Hepatocyte (in vitro differentiated cells): ENCODE results near the gene CLK2. TPM values are rescaled to one million over a fixed set of nuclear protein-coding genes. Genes with fewer than 3 reads are reported as not detected.

Experiments used
- DNase-seq: peaks from one replicate; pipeline ENCODE4 v3.0.0-alpha.2; 2016; ENCODE audit warnings: low spot score
- H2AFZ ChIP-seq: fragments of 200-600 bp; sonication (generic); 2 replicates; pipeline ENCODE4 v1.6.0; 2016; ENCODE audit warnings: antibody characterized with exemption, mild to moderate bottlenecking
- H3K27ac ChIP-seq: fragments of 200-600 bp; sonication (generic); 2 replicates; pipeline ENCODE4 v1.5.1; 2016; ENCODE audit warnings: mild to moderate bottlenecking
- H3K27me3 ChIP-seq: fragments of 200-600 bp; sonication (generic); 2 replicates; pipeline ENCODE4 v1.6.1; 2016
- H3K36me3 ChIP-seq: fragments of 200-600 bp; sonication (generic); replicated peaks from 2 replicates; pipeline ENCODE4 v1.5.1; 2016; ENCODE audit warnings: low read depth; ENCODE audit not compliant: insufficient read depth
- H3K4me1 ChIP-seq: fragments of 200-600 bp; sonication (generic); 2 replicates; pipeline ENCODE4 v1.5.1; 2016; ENCODE audit warnings: mild to moderate bottlenecking, moderate library complexity; ENCODE audit not compliant: insufficient read depth
- H3K4me2 ChIP-seq: fragments of 200-600 bp; sonication (generic); 2 replicates; pipeline ENCODE4 v1.6.0; 2016
- H3K4me3 ChIP-seq: fragments of 200-600 bp; sonication (generic); 2 replicates; pipeline ENCODE4 v1.5.1; 2016; ENCODE audit warnings: mild to moderate bottlenecking
- H3K79me2 ChIP-seq: fragments of 200-600 bp; sonication (generic); 2 replicates; pipeline ENCODE4 v1.6.0; 2017; ENCODE audit warnings: mild to moderate bottlenecking
- H3K9me2 ChIP-seq: fragments of 200-600 bp; sonication (generic); replicated peaks from 2 replicates; pipeline ENCODE4 v1.6.0; 2017; ENCODE audit warnings: mild to moderate bottlenecking; ENCODE audit not compliant: insufficient read depth
- H3K9me3 ChIP-seq: fragments of 200-600 bp; sonication (generic); 2 replicates; pipeline ENCODE4 v1.5.1; 2016; ENCODE audit warnings: low read depth, mild to moderate bottlenecking
- H4K20me1 ChIP-seq: fragments of 200-600 bp; sonication (generic); 2 replicates; pipeline ENCODE4 v1.6.0; 2016; ENCODE audit warnings: mild to moderate bottlenecking; ENCODE audit not compliant: insufficient read depth, poor library complexity, severe bottlenecking
- CTCF ChIP-seq: fragments of 200-600 bp; sonication (generic); IDR thresholded peaks from 2 replicates; pipeline ENCODE4 v1.5.1; 2016; ENCODE audit warnings: antibody characterized with exemption, mild to moderate bottlenecking; ENCODE audit not compliant: poor library complexity
- EZH2 ChIP-seq: fragments of 200-600 bp; sonication (generic); IDR thresholded peaks from 2 replicates; pipeline ENCODE4 v1.6.1; 2016; ENCODE audit warnings: antibody characterized with exemption, mild to moderate bottlenecking, borderline replicate concordance
- EZH2phosphoT487 ChIP-seq: fragments of 200-600 bp; sonication (generic); IDR thresholded peaks from one replicate; pipeline ENCODE4 v1.6.1; 2018; ENCODE audit warnings: antibody characterized with exemption, mild to moderate bottlenecking, low read depth, moderate library complexity; ENCODE audit not compliant: unreplicated experiment, severe bottlenecking
- WGBS: methylation state at CpG from one replicate; pipeline ENCODE4 v1.1.6; 2016; ENCODE audit warnings: low lambda C conversion rate; ENCODE audit errors: missing lambda C conversion rate; 5-methylcytosine and 5-hydroxymethylcytosine counted together
- polyA plus RNA-seq: library from polyadenylated mRNA; unstranded; fragments of >200 nt; fragmentation: Nextera tagmentation; extraction: Ambion mirVana; gene quantifications from 2 replicates; pipeline ENCODE4 v1.2.1, GENCODE V29; 2016
- total RNA-seq: library from RNA; depleted of rRNA; stranded (reverse); fragments of >200 nt; gene quantifications from 2 replicates; pipeline ENCODE4 v1.2.3, GENCODE V29; 2014

The CLK2 gene
- total and polyA plus RNA-seq, 2 experiments from 2014 or later = 18.6 to 48.7 TPM

- no peak for DNase-seq
- WGBS = 92% methylated on average over 5 of the region's 5 CpGs
Measured at GRCh38 chr1:155260276-155260675, 13.0 kb downstream of the CLK2 start.

GRCh38 chr1:155256058-155256852, 17.0 kb downstream of the CLK2 start:
- Histone ChIP-seq H3K4me3 (peak overlapping the region; percentile 46), H3K9me3 (no peaks in the 10 kb centered on the region), H2AFZ (peak overlapping the region; percentile 58), H3K9me2 (no peaks in the 10 kb centered on the region), H3K36me3 (no peaks in the 10 kb centered on the region), H3K4me2 (peak overlapping the region; percentile 100), H3K79me2 (peaks cover 42% of the 10 kb centered on the region), H3K27me3 (no peaks in the 10 kb centered on the region), H4K20me1 (no peaks in the 10 kb centered on the region), H3K27ac (peak overlapping the region; percentile 97), H3K4me1 (peaks cover 26% of the 10 kb centered on the region)
- no peak for DNase-seq
- TF ChIP-seq EZH2 (no peak), CTCF (no peak), EZH2phosphoT487 (no peak)
- 89% methylated on average over 20 of the region's 20 CpGs for WGBS

More at GRCh38 chr1:155260276-155260675, 13.0 kb downstream of the CLK2 start:
- no peaks in the 10 kb centered on the region for H3K27me3 ChIP-seq
- no peaks in the 10 kb centered on the region for H3K36me3 ChIP-seq
- no peak overlapping the region for H3K4me2 ChIP-seq
- H3K27ac ChIP-seq = no peak overlapping the region
- H3K79me2 ChIP-seq = peaks cover 25% of the 10 kb centered on the region
- no peaks in the 10 kb centered on the region for H3K9me3 ChIP-seq
- no peak overlapping the region for H3K4me3 ChIP-seq
- H2AFZ ChIP-seq = no peak overlapping the region
- no peak for TF ChIP-seq CTCF
- TF ChIP-seq EZH2phosphoT487 = no peak
- no peak for TF ChIP-seq EZH2
- H4K20me1 ChIP-seq = no peaks in the 10 kb centered on the region
- peaks cover 13% of the 10 kb centered on the region for H3K4me1 ChIP-seq
- no peaks in the 10 kb centered on the region for H3K9me2 ChIP-seq

- Histone ChIP-seq H3K9me3 (no peaks in the 10 kb centered on the region), H2AFZ (peak within 1 kb of the TSS; percentile 58), H3K9me2 (no peaks in the 10 kb centered on the region), H3K79me2 (peaks cover 34% of the 10 kb centered on the region), H3K4me3 (peak within 1 kb of the TSS; percentile 46), H4K20me1 (no peaks in the 10 kb centered on the region), H3K36me3 (no peaks in the 10 kb centered on the region), H3K4me1 (peaks cover 27% of the 10 kb centered on the region), H3K27me3 (no peaks in the 10 kb centered on the region), H3K4me2 (peak within 1 kb of the TSS; percentile 100), H3K27ac (peak within 1 kb of the TSS; percentile 97)
- WGBS = 3% methylated on average over 28 of the region's 54 CpGs
- peak; percentile 93 for DNase-seq
- no peak for TF ChIP-seq EZH2phosphoT487
- no peak for TF ChIP-seq EZH2
- TF ChIP-seq CTCF = no peak
Measured at GRCh38 chr1:155255243-155256007, 17.9 kb downstream of the CLK2 start, which contains the start of gene ENTREP3. TSS of gene ENTREP3 (minus strand) at chr1:155255483. CDS start at chr1:155254877, 606 bp downstream.
